ENCODE results near the gene NHSL2. TPM values are rescaled to one million over a fixed set of nuclear protein-coding genes. Genes with fewer than 3 reads are reported as not detected.

Gene NHSL2
- total RNA-seq, 1 donor from 2014 or later: 57.6 TPM

GRCh38 chrX:72005046-72005445, 94.4 kb downstream of the NHSL2 start:
- Mint-ChIP-seq H3K36me3 (ENCODE audit: low read depth, unreplicated experiment) (peaks cover 3% of the 10 kb centered on the region), H3K9me3 (ENCODE audit: unreplicated experiment) (no peaks in the 10 kb centered on the region), H3K4me3 (ENCODE audit: unreplicated experiment) (no peak overlapping the region), H3K27ac (ENCODE audit: unreplicated experiment) (no peak overlapping the region), H3K27me3 (ENCODE audit: unreplicated experiment) (no peaks in the 10 kb centered on the region), H3K4me1 (ENCODE audit: unreplicated experiment) (peaks cover 23% of the 10 kb centered on the region)
- TF ChIP-seq CTCF (IDR thresholded peaks at IDR 0.05; ENCODE audit: unreplicated experiment): no peak
- no peak for DNase-seq (ENCODE audit: low spot score)

GRCh38 chrX:72006461-72006860, 95.8 kb downstream of the NHSL2 start:
- TF ChIP-seq CTCF (IDR thresholded peaks at IDR 0.05; ENCODE audit: unreplicated experiment): no peak

GRCh38 chrX:72009731-72010130, 99.1 kb downstream of the NHSL2 start:
- DNase-seq (ENCODE audit: low spot score): no peak
- Mint-ChIP-seq H3K27me3 (ENCODE audit: unreplicated experiment) (no peaks in the 10 kb centered on the region), H3K9me3 (ENCODE audit: unreplicated experiment) (no peaks in the 10 kb centered on the region), H3K4me3 (ENCODE audit: unreplicated experiment) (peak overlapping the region; percentile 48), H3K36me3 (ENCODE audit: low read depth, unreplicated experiment) (peaks cover 3% of the 10 kb centered on the region), H3K27ac (ENCODE audit: unreplicated experiment) (no peak overlapping the region), H3K4me1 (ENCODE audit: unreplicated experiment) (peaks cover 4% of the 10 kb centered on the region)
- no peak for TF ChIP-seq CTCF (IDR thresholded peaks at IDR 0.05; ENCODE audit: unreplicated experiment)

More at GRCh38 chrX:72006461-72006860, 95.8 kb downstream of the NHSL2 start:
- peaks cover 11% of the 10 kb centered on the region for H3K4me1 Mint-ChIP-seq (ENCODE audit: unreplicated experiment)
- no peaks in the 10 kb centered on the region for H3K9me3 Mint-ChIP-seq (ENCODE audit: unreplicated experiment)
- H3K27ac Mint-ChIP-seq (ENCODE audit: unreplicated experiment): no peak overlapping the region
- no peaks in the 10 kb centered on the region for H3K27me3 Mint-ChIP-seq (ENCODE audit: unreplicated experiment)
- H3K4me3 Mint-ChIP-seq (ENCODE audit: unreplicated experiment): no peak overlapping the region
- peaks cover 3% of the 10 kb centered on the region for H3K36me3 Mint-ChIP-seq (ENCODE audit: low read depth, unreplicated experiment)
- DNase-seq (ENCODE audit: low spot score): no peak

GRCh38 chrX:72011734-72012133, 101.1 kb downstream of the NHSL2 start:
- no peaks in the 10 kb centered on the region for H3K4me1 Mint-ChIP-seq (ENCODE audit: unreplicated experiment)
- DNase-seq (ENCODE audit: low spot score): no peak
- TF ChIP-seq CTCF (IDR thresholded peaks at IDR 0.05; ENCODE audit: unreplicated experiment): no peak
- no peak overlapping the region for H3K27ac Mint-ChIP-seq (ENCODE audit: unreplicated experiment)
- H3K36me3 Mint-ChIP-seq (ENCODE audit: low read depth, unreplicated experiment): peaks cover 3% of the 10 kb centered on the region
- H3K27me3 Mint-ChIP-seq (ENCODE audit: unreplicated experiment): no peaks in the 10 kb centered on the region
- H3K4me3 Mint-ChIP-seq (ENCODE audit: unreplicated experiment): no peak overlapping the region
- H3K9me3 Mint-ChIP-seq (ENCODE audit: unreplicated experiment): no peaks in the 10 kb centered on the region

GRCh38 chrX:72015383-72015782, 104.7 kb downstream of the NHSL2 start:
- no peaks in the 10 kb centered on the region for H3K4me1 Mint-ChIP-seq (ENCODE audit: unreplicated experiment)
- no peak for TF ChIP-seq CTCF (IDR thresholded peaks at IDR 0.05; ENCODE audit: unreplicated experiment)
- H3K36me3 Mint-ChIP-seq (ENCODE audit: low read depth, unreplicated experiment): no peaks in the 10 kb centered on the region
- peaks cover 3% of the 10 kb centered on the region for H3K27me3 Mint-ChIP-seq (ENCODE audit: unreplicated experiment)
- no peaks in the 10 kb centered on the region for H3K9me3 Mint-ChIP-seq (ENCODE audit: unreplicated experiment)
- no peak overlapping the region for H3K27ac Mint-ChIP-seq (ENCODE audit: unreplicated experiment)
- no peak overlapping the region for H3K4me3 Mint-ChIP-seq (ENCODE audit: unreplicated experiment)
- DNase-seq (ENCODE audit: low spot score): no peak

Data from endothelial cell (in vitro differentiated cells).